RWPE2 (cell line): Measurements from ENCODE around the gene BBS9.
"Not testable (repeated sequence)": the region's sequence is repeated elsewhere in the genome, so short reads cannot be mapped to it uniquely, and the experiment has no call there.

Source experiments
- ATAC-seq: fragments of 200-7000 bp; cut with Tn5 transposase; 3 replicates; pipeline ENCODE4 v1.9.1; 2021; ENCODE audit warnings: low read depth
- DNase-seq: peaks from one replicate; pipeline ENCODE4 v3.0.0-alpha.2; 2020; ENCODE audit warnings: low spot score
- H3K27ac ChIP-seq: fragments of 450-650 bp; 2 replicates; pipeline ENCODE4 v1.5.1; 2017; ENCODE audit warnings: mild to moderate bottlenecking; ENCODE audit not compliant: poor library complexity, severe bottlenecking
- H3K27me3 ChIP-seq: fragments of 250-450 bp; sonication (Bioruptor Pico); 2 replicates; pipeline ENCODE4 v1.5.1; 2021; ENCODE audit warnings: mild to moderate bottlenecking, moderate library complexity; ENCODE audit not compliant: insufficient read depth, poor library complexity, severe bottlenecking
- H3K36me3 ChIP-seq: fragments of 250-450 bp; sonication (Bioruptor Pico); 2 replicates; pipeline ENCODE4 v1.5.1; 2020; ENCODE audit warnings: low read depth, mild to moderate bottlenecking, moderate library complexity
- H3K4me1 ChIP-seq: fragments of 250-450 bp; sonication (Bioruptor Pico); 2 replicates; pipeline ENCODE4 v1.5.1; 2021; ENCODE audit warnings: mild to moderate bottlenecking, moderate library complexity; ENCODE audit not compliant: insufficient read depth, poor library complexity, severe bottlenecking
- H3K4me3 ChIP-seq: fragments of 250-450 bp; sonication (Bioruptor Pico); 2 replicates; pipeline ENCODE4 v1.5.1; 2021; ENCODE audit warnings: mild to moderate bottlenecking, moderate library complexity; ENCODE audit not compliant: severe bottlenecking
- H3K9me3 ChIP-seq: fragments of 250-450 bp; sonication (Bioruptor Pico); 2 replicates; pipeline ENCODE4 v1.5.1; 2021; ENCODE audit warnings: mild to moderate bottlenecking, moderate library complexity; ENCODE audit not compliant: severe bottlenecking
- CTCF ChIP-seq: fragments of 450-650 bp; IDR thresholded peaks from one replicate; pipeline ENCODE4 v1.5.1; 2017; ENCODE audit warnings: mild to moderate bottlenecking, moderate library complexity; ENCODE audit not compliant: poor library complexity, severe bottlenecking

Gene BBS9

GRCh38 chr7:33287738-33288137 lies 158.4 kb downstream of the BBS9 start:
- no peak for ATAC-seq
- no peak for TF ChIP-seq CTCF
- H3K36me3 ChIP-seq: no peaks in the 10 kb centered on the region
- H3K27me3 ChIP-seq: no peaks in the 10 kb centered on the region
- no peak overlapping the region for H3K4me3 ChIP-seq
- no peak overlapping the region for H3K27ac ChIP-seq
- H3K4me1 ChIP-seq: peaks cover 3% of the 10 kb centered on the region
- H3K9me3 ChIP-seq: peaks cover 7% of the 10 kb centered on the region
- DNase-seq: no peak

- no peak overlapping the region for H3K27ac ChIP-seq
- ATAC-seq: no peak
- peaks cover 3% of the 10 kb centered on the region for H3K9me3 ChIP-seq
- no peaks in the 10 kb centered on the region for H3K27me3 ChIP-seq
- no peaks in the 10 kb centered on the region for H3K36me3 ChIP-seq
- DNase-seq: no peak
- H3K4me3 ChIP-seq: no peak overlapping the region
- no peak for TF ChIP-seq CTCF
- H3K4me1 ChIP-seq: no peaks in the 10 kb centered on the region
Observed at GRCh38 chr7:33298848-33299247, 169.5 kb downstream of the BBS9 start.

GRCh38 chr7:33299425-33299824 lies 170.1 kb downstream of the BBS9 start:
- no peak for DNase-seq
- TF ChIP-seq CTCF: no peak
- Histone ChIP-seq H3K4me1 (no peaks in the 10 kb centered on the region), H3K27ac (no peak overlapping the region), H3K27me3 (no peaks in the 10 kb centered on the region), H3K36me3 (no peaks in the 10 kb centered on the region), H3K4me3 (no peak overlapping the region), H3K9me3 (peaks cover 3% of the 10 kb centered on the region)
- no peak for ATAC-seq

- Histone ChIP-seq H3K27me3 (no peaks in the 10 kb centered on the region), H3K4me3 (no peak overlapping the region), H3K27ac (no peak overlapping the region), H3K9me3 (peaks cover 3% of the 10 kb centered on the region), H3K36me3 (no peaks in the 10 kb centered on the region), H3K4me1 (no peaks in the 10 kb centered on the region)
- no peak for ATAC-seq
- no peak for DNase-seq
- TF ChIP-seq CTCF: no peak
Observed at GRCh38 chr7:33300131-33300530, 170.8 kb downstream of the BBS9 start.

GRCh38 chr7:33300742-33301141 lies 171.4 kb downstream of the BBS9 start:
- H3K27me3 ChIP-seq: no peaks in the 10 kb centered on the region
- peaks cover 3% of the 10 kb centered on the region for H3K9me3 ChIP-seq
- ATAC-seq (no peak), DNase-seq (no peak)
- H3K27ac ChIP-seq: no peak overlapping the region
- H3K4me3 ChIP-seq: no peak overlapping the region
- no peaks in the 10 kb centered on the region for H3K4me1 ChIP-seq
- no peaks in the 10 kb centered on the region for H3K36me3 ChIP-seq
- TF ChIP-seq CTCF: no peak

GRCh38 chr7:33303978-33304557 lies 174.7 kb downstream of the BBS9 start:
- H3K4me1 ChIP-seq, H3K27me3 ChIP-seq, H3K9me3 ChIP-seq, H3K27ac ChIP-seq, H3K4me3 ChIP-seq, DNase-seq, ATAC-seq, H3K36me3 ChIP-seq: not testable (repeated sequence)
